Right atrium auricular region (tissue), 2 donors: Measurements from ENCODE around the gene ZNF579. TPM values are rescaled to one million over a fixed set of nuclear protein-coding genes. Genes with fewer than 3 reads are reported as not detected.
A peak's percentile ranks its signal among the peaks of the same experiment; 100 is the strongest.

Experiments
- DNase-seq: peaks from one replicate; pipeline ENCODE4 v3.0.0-alpha.2; 2019; ENCODE audit warnings: low spot score
- H3K27ac ChIP-seq, 2 donors: fragments of 200-600 bp; sonication (generic); 1 replicate in 1 of 2; 2 replicates in 1 of 2; pipeline ENCODE4 v1.5.1; 2016 to 2019
- H3K27me3 ChIP-seq, 2 donors: fragments of 200-600 bp; sonication (generic); one replicate each; pipeline versions ENCODE4 v1.5.1 to v1.6.0; 2017 to 2019
- H3K36me3 ChIP-seq: fragments of 200-600 bp; sonication (generic); one replicate; pipeline ENCODE4 v1.5.1; 2016
- H3K4me1 ChIP-seq, 2 donors: fragments of 200-600 bp; sonication (generic); one replicate each; pipeline versions ENCODE4 v1.5.1 to v1.6.0; 2017 to 2019
- H3K4me3 ChIP-seq, 2 donors: fragments of 200-600 bp; sonication (generic); 1 replicate in 1 of 2; 2 replicates in 1 of 2; pipeline ENCODE4 v1.5.1; 2017 to 2019; ENCODE audit warnings: mild to moderate bottlenecking in 1 of 2, moderate library complexity in 1 of 2
- H3K9me3 ChIP-seq, 2 donors: fragments of 200-600 bp; sonication (generic); one replicate each; pipeline ENCODE4 v1.5.1; 2019
- CTCF ChIP-seq, 2 donors: fragments of 200-600 bp; sonication (generic); IDR thresholded peaks; one replicate each; pipeline ENCODE4 v1.5.1; 2019; ENCODE audit warnings: antibody characterized with exemption in 2 of 2
- total RNA-seq, 2 donors: library from RNA; depleted of rRNA; stranded (reverse); fragments of >200 nt; gene quantifications; one replicate each; pipeline ENCODE4 v1.1.0, GENCODE V29; 2016

The ZNF579 gene
- total RNA-seq, 2 donors from 2014 or later: 6.2 to 6.4 TPM

GRCh38 chr19:55609326-55609725, 28.7 kb upstream of the ZNF579 start:
- no peak overlapping the region for H3K4me3 ChIP-seq
- H3K36me3 ChIP-seq: peaks cover 26% of the 10 kb centered on the region
- peak overlapping the region in 1 of 2 donors; percentile 23 for H3K27ac ChIP-seq
- TF ChIP-seq CTCF (IDR thresholded peaks at IDR 0.05): no peak
- no peak for DNase-seq
- H3K9me3 ChIP-seq: no peaks in the 10 kb centered on the region
- no peaks in the 10 kb centered on the region for H3K27me3 ChIP-seq
- peaks cover 0 to 61% of the 10 kb centered on the region in 2 donors for H3K4me1 ChIP-seq

DNA sequence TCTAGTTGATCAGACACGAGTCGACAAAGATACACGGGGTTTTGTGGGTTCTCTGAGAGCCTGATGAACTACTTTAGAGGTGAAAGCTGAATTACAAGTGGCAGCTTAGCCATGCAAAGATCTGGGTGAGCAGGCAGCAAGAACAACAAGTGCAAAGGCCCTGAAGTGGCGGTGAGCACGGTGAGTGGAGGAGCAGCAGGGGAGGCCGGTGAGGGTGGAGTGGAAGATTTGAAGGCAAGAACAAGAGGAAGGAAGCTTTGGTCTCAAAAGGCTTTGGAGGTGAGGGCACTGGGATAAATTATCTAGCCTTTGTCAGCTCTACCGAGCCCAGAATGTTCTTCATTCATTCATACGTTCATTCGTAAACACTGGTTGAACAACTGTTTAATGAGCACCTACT, 26.2 kb upstream of the ZNF579 start:
- Histone ChIP-seq H3K36me3 (peaks cover 26% of the 10 kb centered on the region), H3K27ac (peak overlapping the region; percentile 96 to 98), H3K27me3 (no peaks in the 10 kb centered on the region), H3K4me3 (peak overlapping the region; percentile 94 to 99), H3K9me3 (no peaks in the 10 kb centered on the region), H3K4me1 (peaks cover 0 to 50% of the 10 kb centered on the region in 2 donors)
- TF ChIP-seq CTCF (IDR thresholded peaks at IDR 0.05): no peak
- no peak for DNase-seq

DNA sequence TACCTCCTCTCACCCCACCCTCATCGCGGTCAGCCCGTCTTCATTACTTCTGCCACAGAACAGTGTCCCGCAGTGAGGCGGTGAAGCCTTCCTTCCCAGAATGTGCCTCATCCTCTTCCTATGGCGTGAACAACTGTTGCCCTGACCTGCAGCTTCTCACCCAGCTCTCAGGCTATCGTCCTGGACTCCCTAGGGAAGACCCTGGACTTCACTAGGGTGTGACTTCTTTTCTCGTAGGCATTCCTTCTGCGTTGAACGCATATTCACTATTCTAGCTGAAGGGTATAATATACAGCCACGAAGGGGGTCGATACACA, 25.8 kb upstream of the ZNF579 start:
- Histone ChIP-seq H3K4me1 (peaks cover 0 to 47% of the 10 kb centered on the region in 2 donors), H3K4me3 (peak overlapping the region; percentile 94 to 99)
- DNase-seq: no peak

GRCh38 chr19:55605637-55606470, 25.2 kb upstream of the ZNF579 start, which contains the start of gene ZNF865:
ZNF865 (plus strand) TSS chr19:55605647; CDS start chr19:55613619, 7,972 bp downstream.
- H3K4me3 ChIP-seq: peak within 1 kb of the TSS; percentile 94 to 99
- peak; percentile 81 for DNase-seq
- peaks cover 0 to 48% of the 10 kb centered on the region in 2 donors for H3K4me1 ChIP-seq
- no peaks in the 10 kb centered on the region for H3K9me3 ChIP-seq
- peak within 1 kb of the TSS; percentile 96 to 98 for H3K27ac ChIP-seq
- peak in 1 of 2 donors; percentile 71 for TF ChIP-seq CTCF (IDR thresholded peaks at IDR 0.05)
- H3K27me3 ChIP-seq: no peaks in the 10 kb centered on the region
- H3K36me3 ChIP-seq: peaks cover 26% of the 10 kb centered on the region

More for the DNA sequence above, 25.8 kb upstream of the ZNF579 start:
- TF ChIP-seq CTCF (IDR thresholded peaks at IDR 0.05): no peak
- Histone ChIP-seq H3K9me3 (no peaks in the 10 kb centered on the region), H3K27ac (peak overlapping the region; percentile 96 to 98), H3K36me3 (peaks cover 26% of the 10 kb centered on the region), H3K27me3 (no peaks in the 10 kb centered on the region)

DNA sequence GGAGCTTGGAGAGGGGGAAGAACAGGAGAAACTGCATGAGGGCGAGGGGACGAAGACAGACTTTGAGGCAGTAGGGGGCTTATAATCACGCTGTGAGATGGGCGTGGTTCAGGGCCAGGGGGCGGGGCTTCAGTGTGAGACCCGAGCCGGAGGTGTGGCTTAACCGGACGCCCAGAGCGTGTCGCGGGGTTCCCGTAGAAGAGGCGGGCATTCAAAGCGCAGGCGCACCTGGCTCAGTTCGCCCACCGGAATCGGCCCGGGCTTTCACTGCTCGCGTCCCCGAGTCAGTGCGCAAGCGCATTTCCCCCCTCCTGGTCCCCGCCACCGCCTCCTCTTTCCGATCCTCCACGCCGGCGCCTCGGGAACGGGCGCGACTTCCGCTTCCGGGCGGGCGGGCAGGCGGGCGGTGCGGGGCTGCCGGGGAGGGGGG, 24.6 kb upstream of the ZNF579 start:
- Histone ChIP-seq H3K36me3 (peaks cover 21% of the 10 kb centered on the region), H3K4me1 (peaks cover 0 to 45% of the 10 kb centered on the region in 2 donors), H3K4me3 (peak overlapping the region; percentile 94 to 99), H3K27me3 (no peaks in the 10 kb centered on the region), H3K9me3 (no peaks in the 10 kb centered on the region), H3K27ac (peak overlapping the region; percentile 96 to 98)
- no peak for TF ChIP-seq CTCF (IDR thresholded peaks at IDR 0.05)
- DNase-seq: peak; percentile 96
